A549 (cell line): ENCODE data around the gene HPS5.

Experiments
- BCL3 ChIP-seq: fragments of >200 bp; sonication (Bioruptor Twin); formaldehyde crosslinking; IDR thresholded peaks from 3 replicates; pipeline ENCODE4 v1.6.1; 2016
- CTCF ChIP-seq: fragments of >200 bp; sonication (Bioruptor Twin); formaldehyde crosslinking; IDR thresholded peaks from 3 replicates; pipeline ENCODE4 v1.5.1; 2016
- EHMT2 ChIP-seq: fragments of 200-600 bp; sonication (generic); IDR thresholded peaks from 2 replicates; pipeline ENCODE4 v1.6.1; 2016; ENCODE audit warnings: antibody characterized with exemption, low read depth, mild to moderate bottlenecking, moderate library complexity
- EP300 ChIP-seq, 2 experiments: fragments of >200 bp; sonication (Bioruptor Twin); formaldehyde crosslinking; IDR thresholded peaks; 2 replicates in 1 of 2; 3 replicates in 1 of 2; pipeline ENCODE4 v1.6.1; 2016 to 2017
- FOSL2 ChIP-seq, 2 experiments: fragments of 450-650 bp in 1 of 2; fragments of >200 bp in 1 of 2; sonication (Bioruptor Twin) in 1 of 2; formaldehyde crosslinking; IDR thresholded peaks; 2 replicates each; pipeline versions ENCODE4 v1.5.0 to v1.6.1; 2016 to 2020; ENCODE audit warnings: mild to moderate bottlenecking in 1 of 2, moderate library complexity in 1 of 2
- MYC ChIP-seq: IDR thresholded peaks from 2 replicates; pipeline ENCODE4 v1.6.1; 2012; ENCODE audit warnings: mild to moderate bottlenecking, inconsistent platforms, low read length, improper control_type of control experiment, borderline replicate concordance
- RCOR1 ChIP-seq: fragments of 150-350 bp; IDR thresholded peaks from 2 replicates; pipeline ENCODE4 v1.6.1; 2014; ENCODE audit warnings: antibody characterized with exemption, low read length, low read depth
- REST ChIP-seq: fragments of 200-600 bp; sonication (generic); IDR thresholded peaks from 2 replicates; pipeline ENCODE4 v1.6.1; 2016; ENCODE audit warnings: antibody characterized with exemption, mild to moderate bottlenecking, moderate library complexity
- RFX5 ChIP-seq: fragments of 450-650 bp; IDR thresholded peaks from 2 replicates; pipeline ENCODE4 v1.7.1; 2014; ENCODE audit warnings: antibody characterized with exemption, mild to moderate bottlenecking, moderate library complexity
- ZSCAN20 ChIP-seq: fragments of 250-450 bp; sonication (Bioruptor Pico); IDR thresholded peaks from 2 replicates; pipeline ENCODE4 v1.8.0; 2022; ENCODE audit warnings: mild to moderate bottlenecking, moderate library complexity

- TF ChIP-seq REST, result no peak
- TF ChIP-seq RCOR1, result no peak
- no peak for TF ChIP-seq FOSL2 (IDR thresholded peaks at IDR 0.05)
- no peak for TF ChIP-seq FOSL2 (CRISPR knock-in tag; IDR thresholded peaks at IDR 0.05)
- TF ChIP-seq BCL3, result no peak
- TF ChIP-seq RFX5, result no peak
- TF ChIP-seq ZSCAN20 (CRISPR knock-in tag), result no peak
- TF ChIP-seq MYC, result no peak
- no peak for TF ChIP-seq CTCF
- TF ChIP-seq EHMT2, result no peak
- no peak for TF ChIP-seq EP300 (IDR thresholded peaks at IDR 0.05)
Measured at GRCh38 chr11:18259259-18259658, 62.7 kb downstream of the HPS5 start.
